H1 (cell line): ENCODE results near the gene CDK19. TPM values are rescaled to one million over a fixed set of nuclear protein-coding genes. Genes with fewer than 3 reads are reported as not detected.

ENCODE experiments used
- CTCF ChIA-PET: fragments of 300-600 bp; sonication (Branson Sonifier 250); formaldehyde crosslinking; loops from one replicate; lab custom pipeline; 2021; ENCODE audit not compliant: partially characterized antibody; lab: Charles Lee
- POLR2A ChIA-PET: fragments of 300-600 bp; sonication (Branson Sonifier 250); formaldehyde crosslinking; loops from one replicate; lab custom pipeline; 2021; ENCODE audit warnings: inconsistent platforms; ENCODE audit not compliant: partially characterized antibody; lab: Charles Lee
- DNase-seq, 2 experiments: peaks; one replicate each; pipeline versions ENCODE4 v3.0.0 to v3.0.0-alpha.2; 2010 to 2022; ENCODE audit warnings: low spot score in 2 of 2, low read depth in 1 of 2, mixed read lengths in 1 of 2
- FAIRE-seq: peaks from 2 replicates; lab custom pipeline; 2011; peaks lifted over from hg19 to GRCh38; lab: Jason Lieb, UNC
- H2AFZ ChIP-seq: 2 replicates; pipeline ENCODE4 v1.8.1; 2012; ENCODE audit warnings: low read length, inconsistent platforms
- H2AK5ac ChIP-seq: 2 replicates; pipeline ENCODE4 v1.6.1; 2013; ENCODE audit warnings: low read depth, low read length
- H2BK120ac ChIP-seq: replicated peaks from 2 replicates; pipeline ENCODE3; 2013; ENCODE audit warnings: low read depth, low read length, inconsistent platforms
- H2BK12ac ChIP-seq: 2 replicates; pipeline ENCODE4 v1.6.1; 2013; ENCODE audit warnings: low read depth, low read length
- H2BK15ac ChIP-seq: 2 replicates; pipeline ENCODE4 v1.6.1; 2013; ENCODE audit warnings: low read length
- H2BK20ac ChIP-seq: 2 replicates; pipeline ENCODE4 v1.6.1; 2013; ENCODE audit warnings: low read length
- H2BK5ac ChIP-seq: 2 replicates; pipeline ENCODE4 v1.6.1; 2013; ENCODE audit warnings: low read depth, low read length
- H3K14ac ChIP-seq: 2 replicates; pipeline ENCODE4 v1.6.1; 2013; ENCODE audit warnings: inconsistent platforms; ENCODE audit not compliant: insufficient read length
- H3K18ac ChIP-seq: 2 replicates; pipeline ENCODE4 v1.6.1; 2013; ENCODE audit warnings: low read length; ENCODE audit errors: extremely low read depth
- H3K23ac ChIP-seq: 2 replicates; pipeline ENCODE4 v1.6.1; 2013; ENCODE audit warnings: inconsistent platforms; ENCODE audit not compliant: insufficient read length
- H3K23me2 ChIP-seq: 2 replicates; pipeline ENCODE4 v1.6.1; 2013; ENCODE audit warnings: low read depth, low read length
- H3K27ac ChIP-seq: 2 replicates; pipeline ENCODE4 v1.6.1; 2011; ENCODE audit warnings: low read depth, low read length, inconsistent platforms
- H3K27me3 ChIP-seq, 4 experiments: replicated peaks in 1 of 4; 1 replicate in 1 of 4; 2 replicates in 3 of 4; pipeline versions ENCODE4 v1.6.1 to v1.8.1; 2011 to 2013; ENCODE audit warnings: low read length in 3 of 4, mild to moderate bottlenecking in 3 of 4, inconsistent platforms in 2 of 4, mixed read lengths in 2 of 4, moderate library complexity in 1 of 4; ENCODE audit not compliant: control insufficient read depth in 3 of 4, insufficient read depth in 3 of 4; ENCODE audit errors: extremely low read depth in 1 of 4
- H3K36me3 ChIP-seq, 4 experiments: 2 replicates each; pipeline versions ENCODE4 v1.6.1 to v1.8.1; 2011 to 2013; ENCODE audit warnings: mild to moderate bottlenecking in 4 of 4, low read length in 3 of 4, moderate library complexity in 2 of 4, control low read depth in 1 of 4, inconsistent platforms in 1 of 4; ENCODE audit not compliant: insufficient read depth in 4 of 4, control insufficient read depth in 2 of 4
- H3K4ac ChIP-seq: replicated peaks from 2 replicates; pipeline ENCODE3; 2013; ENCODE audit warnings: low read length, low read depth, mixed read lengths, inconsistent platforms; ENCODE audit not compliant: insufficient read length
- H3K4me1 ChIP-seq, 4 experiments: replicated peaks in 1 of 4; 1 replicate in 1 of 4; 2 replicates in 3 of 4; pipeline versions ENCODE4 v1.6.1 to v1.8.1; 2011 to 2013; ENCODE audit warnings: low read length in 3 of 4, inconsistent platforms in 2 of 4, mixed read lengths in 1 of 4; ENCODE audit not compliant: insufficient read depth in 4 of 4, control insufficient read depth in 3 of 4
- H3K4me2 ChIP-seq, 2 experiments: 2 replicates each; pipeline versions ENCODE4 v1.6.1 to v1.8.1; 2011 to 2013; ENCODE audit warnings: low read depth in 2 of 2, low read length in 2 of 2, control low read depth in 1 of 2, inconsistent platforms in 1 of 2, mild to moderate bottlenecking in 1 of 2; ENCODE audit not compliant: insufficient read depth in 1 of 2
- H3K4me3 ChIP-seq, 4 experiments: fragments of 200-600, 300-600 bp in 1 of 4; sonication (generic), shearing (Covaris generic), sonication (Bioruptor Twin) in 1 of 4; 2 replicates each; pipeline versions ENCODE4 v1.5.1 to v1.8.1; 2011 to 2016; ENCODE audit warnings: low read length in 4 of 4, low read depth in 3 of 4, control low read depth in 2 of 4, inconsistent platforms in 2 of 4, mild to moderate bottlenecking in 2 of 4, mixed read lengths in 1 of 4, moderate library complexity in 1 of 4; ENCODE audit not compliant: insufficient read depth in 2 of 4; ENCODE audit errors: extremely low read depth in 1 of 4
- H3K56ac ChIP-seq: replicated peaks from 2 replicates; pipeline ENCODE3; 2013; ENCODE audit warnings: low read depth, mild to moderate bottlenecking, mixed read lengths, low read length, inconsistent platforms; ENCODE audit not compliant: insufficient read length
- H3K79me1 ChIP-seq: 2 replicates; pipeline ENCODE4 v1.6.1; 2013; ENCODE audit warnings: low read depth, low read length, control low read depth
- H3K79me2 ChIP-seq, 2 experiments: 2 replicates each; pipeline versions ENCODE4 v1.6.1 to v1.8.1; 2012 to 2013; ENCODE audit warnings: low read length in 2 of 2, mild to moderate bottlenecking in 2 of 2, inconsistent platforms in 1 of 2; ENCODE audit not compliant: insufficient read depth in 2 of 2, control insufficient read depth in 1 of 2
- H3K9ac ChIP-seq, 4 experiments: replicated peaks in 1 of 4; 1 replicate in 1 of 4; 2 replicates in 3 of 4; pipeline versions ENCODE4 v1.6.1 to v1.8.1; 2011 to 2013; ENCODE audit warnings: low read depth in 3 of 4, low read length in 3 of 4, control low read depth in 2 of 4, mild to moderate bottlenecking in 2 of 4, moderate library complexity in 2 of 4, inconsistent platforms in 1 of 4; ENCODE audit errors: extremely low read depth in 1 of 4
- H3K9me3 ChIP-seq, 2 experiments: 2 replicates each; pipeline versions ENCODE4 v1.6.1 to v1.8.1; 2012 to 2013; ENCODE audit warnings: mild to moderate bottlenecking in 2 of 2, moderate library complexity in 2 of 2, control low read depth in 1 of 2, inconsistent platforms in 1 of 2, low read depth in 1 of 2, low read length in 1 of 2, mixed read lengths in 1 of 2; ENCODE audit not compliant: insufficient read depth in 2 of 2
- H4K20me1 ChIP-seq, 2 experiments: replicated peaks in 1 of 2; 2 replicates each; pipeline versions ENCODE3 to v1.8.1; 2011 to 2013; ENCODE audit warnings: inconsistent platforms in 2 of 2, low read length in 2 of 2, mild to moderate bottlenecking in 1 of 2; ENCODE audit not compliant: insufficient read depth in 2 of 2, control insufficient read depth in 1 of 2
- H4K5ac ChIP-seq: 2 replicates; pipeline ENCODE4 v1.6.1; 2013; ENCODE audit warnings: low read length, low read depth, mixed read lengths, inconsistent platforms; ENCODE audit not compliant: insufficient read length
- H4K8ac ChIP-seq: 2 replicates; pipeline ENCODE4 v1.8.0; 2013; ENCODE audit warnings: mild to moderate bottlenecking, moderate library complexity, low read length, inconsistent platforms; ENCODE audit not compliant: insufficient read depth; ENCODE audit errors: extremely low read depth
- H4K91ac ChIP-seq: replicated peaks from 2 replicates; pipeline ENCODE3; 2013; ENCODE audit warnings: low read length, mixed read lengths, inconsistent platforms; ENCODE audit not compliant: insufficient read length
- WGBS, 2 experiments: shearing (Covaris generic) in 1 of 2; methylation state at CpG; one replicate each; pipeline versions ENCODE4 v1.1.6 to v1.1.7; 2013 to 2015; ENCODE audit warnings: low lambda C conversion rate in 2 of 2, mixed read lengths in 2 of 2, inconsistent platforms in 1 of 2, low coverage in 1 of 2, missing lambda C conversion rate in 1 of 2; ENCODE audit not compliant: insufficient replicate concordance in 2 of 2, insufficient coverage in 1 of 2, insufficient read length in 1 of 2; ENCODE audit errors: extremely low coverage in 1 of 2, missing lambda C conversion rate in 1 of 2; 5-methylcytosine and 5-hydroxymethylcytosine counted together
- polyA plus RNA-seq, 7 experiments: library from polyadenylated mRNA; depleted of rRNA in 3 of 7; stranded (reverse) in 5 of 7; unstranded in 2 of 7; fragments of >200 nt in 5 of 7; fragments of 200-250 nt in 2 of 7; gene quantifications; 1 replicate in 5 of 7; 2 replicates in 1 of 7; 4 replicates in 1 of 7; pipeline versions ENCODE4 v1.2.1 to v1.2.3, GENCODE V29; 2011 to 2013; ENCODE audit warnings: missing spikeins in 2 of 7, mixed read lengths in 2 of 7
- total RNA-seq: library from RNA; stranded (reverse); fragmentation: NEBNext Ultra II Directional; extraction: Animal tissue kit (Norgen Biotek cat#: 25700); gene quantifications from 2 replicates; pipeline ENCODE4 v1.2.1, GENCODE V29; 2021

CDK19 gene
- total and polyA plus RNA-seq, 2 of the 8 experiments (the other 6 are each of a cell fraction or from before 2014, with no cell fraction given) = 4.9 to 12.6 TPM

DNA sequence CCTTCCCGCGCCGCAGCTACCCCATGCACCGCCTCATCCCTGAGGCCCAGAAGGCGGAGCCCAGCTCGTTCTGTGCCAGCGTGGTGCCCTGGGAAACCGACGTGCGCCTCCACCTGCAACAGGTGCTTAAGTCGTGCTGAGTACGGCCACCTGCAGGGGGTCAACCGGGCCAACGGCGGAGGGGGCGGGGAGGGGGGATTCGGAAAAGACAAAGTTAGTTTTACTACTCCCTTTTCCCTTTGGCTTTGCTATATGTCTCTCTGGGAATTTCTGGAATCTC, 168.9 kb downstream of the CDK19 start:
- Histone ChIP-seq H3K9me3 (no peaks in the 10 kb centered on the region), H4K8ac (no peak overlapping the region), H3K79me2 (no peaks in the 10 kb centered on the region), H2BK12ac (no peak overlapping the region), H4K20me1 (no peaks in the 10 kb centered on the region), H4K91ac (no peak overlapping the region), H3K36me3 (no peaks in the 10 kb centered on the region; a peak in 1 of 8 replicates), H3K4ac (no peak overlapping the region), H3K56ac (no peak overlapping the region), H2BK5ac (no peak overlapping the region), H2BK20ac (no peak overlapping the region), H3K4me1 (no peaks in the 10 kb centered on the region; a peak in 3 of 7 replicates), H2BK15ac (no peak overlapping the region), H3K27me3 (no peaks in the 10 kb centered on the region), H2AFZ (no peak overlapping the region), H3K27ac (no peak overlapping the region; the same call in 1 of the 2 replicates), H3K23me2 (no peaks in the 10 kb centered on the region), H3K4me2 (peak overlapping the region in 1 of 2 experiments; percentile 13; a peak in 1 of 4 replicates), H2AK5ac (no peak overlapping the region), H4K5ac (no peak overlapping the region), H3K9ac (no peak overlapping the region), H3K14ac (no peak overlapping the region), H3K79me1 (no peaks in the 10 kb centered on the region), H3K4me3 (no peak overlapping the region), H3K23ac (no peak overlapping the region), H3K18ac (no peak overlapping the region), H2BK120ac (no peak overlapping the region)
- DNase-seq (no peak), FAIRE-seq (no peak)
- CTCF ChIA-PET = interaction anchor here (0.6 to 1.3 kb wide), 11 partner anchors 8 to 749 kb away, joined by 3 to 4 read pairs (median 3); no protein-coding TSS in a partner anchor
- POLR2A ChIA-PET = no interaction called here
- WGBS, 2 experiments = 87% methylated on average over 10 of the region's 17 CpGs; no CpG with 5 or more reads in 1 of the 2 experiments
